ENCODE results near the gene DOCK6. TPM values are rescaled to one million over a fixed set of nuclear protein-coding genes. Genes with fewer than 3 reads are reported as not detected.

DOCK6 gene
- total RNA-seq, 1 experiment from 2014 or later: 19.4 TPM

DNA sequence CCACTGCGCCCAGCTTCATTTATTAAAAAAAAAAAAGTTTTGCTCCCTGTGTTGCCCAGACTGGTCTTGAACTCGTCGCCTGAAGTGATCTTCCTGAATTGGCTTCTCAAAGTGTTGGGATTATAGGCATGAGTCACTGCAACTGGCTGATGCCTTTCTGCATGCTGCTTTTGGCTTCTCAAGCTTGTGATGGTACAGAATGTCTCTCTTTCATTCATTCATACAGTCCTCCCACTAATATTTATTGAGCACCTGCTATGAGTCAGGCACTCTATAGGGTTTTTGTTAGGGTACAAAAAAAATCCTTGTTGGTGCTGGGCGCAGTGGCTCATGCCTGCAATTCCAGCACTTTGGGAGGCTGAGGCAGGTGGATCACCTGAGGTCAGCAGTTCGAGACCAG lies 42.6 kb upstream of the DOCK6 start:
- BruUV-seq (replicated peaks): no TSS peak
- POLR2A ChIA-PET: no interaction called here
- intact Hi-C loops (cut with micrococcal nuclease; ENCODE audit: unreplicated experiment) (no loop called here), in situ Hi-C loops (cut with HindIII; ENCODE audit: low pct_unique_long_range_greater_than_20kb, low sequenced_read_pairs) (loop anchor here (25.0 kb wide), 1 partner anchor 257 kb away; the partner anchor contains the start of gene ELOF1)
- no peaks in the 10 kb centered on the region for H3K4me1 ChIP-seq (ENCODE audit: control insufficient read depth, insufficient read depth, low read length)
- ATAC-seq: no peak
- no peaks in the 10 kb centered on the region for H3K27me3 ChIP-seq (ENCODE audit: control insufficient read depth, insufficient read depth, low read length)
- no peak overlapping the region for H3K27ac ChIP-seq (ENCODE audit: low read length)
- CTCF ChIA-PET: no interaction called here
- no peak for TF ChIP-seq POLR2AphosphoS5 (IDR thresholded peaks at IDR 0.05; ENCODE audit: low read depth, low read length)
- TF ChIP-seq, protein P1, sequence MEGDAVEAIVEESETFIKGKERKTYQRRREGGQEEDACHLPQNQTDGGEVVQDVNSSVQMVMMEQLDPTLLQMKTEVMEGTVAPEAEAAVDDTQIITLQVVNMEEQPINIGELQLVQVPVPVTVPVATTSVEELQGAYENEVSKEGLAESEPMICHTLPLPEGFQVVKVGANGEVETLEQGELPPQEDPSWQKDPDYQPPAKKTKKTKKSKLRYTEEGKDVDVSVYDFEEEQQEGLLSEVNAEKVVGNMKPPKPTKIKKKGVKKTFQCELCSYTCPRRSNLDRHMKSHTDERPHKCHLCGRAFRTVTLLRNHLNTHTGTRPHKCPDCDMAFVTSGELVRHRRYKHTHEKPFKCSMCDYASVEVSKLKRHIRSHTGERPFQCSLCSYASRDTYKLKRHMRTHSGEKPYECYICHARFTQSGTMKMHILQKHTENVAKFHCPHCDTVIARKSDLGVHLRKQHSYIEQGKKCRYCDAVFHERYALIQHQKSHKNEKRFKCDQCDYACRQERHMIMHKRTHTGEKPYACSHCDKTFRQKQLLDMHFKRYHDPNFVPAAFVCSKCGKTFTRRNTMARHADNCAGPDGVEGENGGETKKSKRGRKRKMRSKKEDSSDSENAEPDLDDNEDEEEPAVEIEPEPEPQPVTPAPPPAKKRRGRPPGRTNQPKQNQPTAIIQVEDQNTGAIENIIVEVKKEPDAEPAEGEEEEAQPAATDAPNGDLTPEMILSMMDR (IDR thresholded peaks at IDR 0.05): no peak
- no peak for TF ChIP-seq TCF7L2 (IDR thresholded peaks at IDR 0.05; ENCODE audit: low read depth, low read length)
- TF ChIP-seq, protein P2, sequence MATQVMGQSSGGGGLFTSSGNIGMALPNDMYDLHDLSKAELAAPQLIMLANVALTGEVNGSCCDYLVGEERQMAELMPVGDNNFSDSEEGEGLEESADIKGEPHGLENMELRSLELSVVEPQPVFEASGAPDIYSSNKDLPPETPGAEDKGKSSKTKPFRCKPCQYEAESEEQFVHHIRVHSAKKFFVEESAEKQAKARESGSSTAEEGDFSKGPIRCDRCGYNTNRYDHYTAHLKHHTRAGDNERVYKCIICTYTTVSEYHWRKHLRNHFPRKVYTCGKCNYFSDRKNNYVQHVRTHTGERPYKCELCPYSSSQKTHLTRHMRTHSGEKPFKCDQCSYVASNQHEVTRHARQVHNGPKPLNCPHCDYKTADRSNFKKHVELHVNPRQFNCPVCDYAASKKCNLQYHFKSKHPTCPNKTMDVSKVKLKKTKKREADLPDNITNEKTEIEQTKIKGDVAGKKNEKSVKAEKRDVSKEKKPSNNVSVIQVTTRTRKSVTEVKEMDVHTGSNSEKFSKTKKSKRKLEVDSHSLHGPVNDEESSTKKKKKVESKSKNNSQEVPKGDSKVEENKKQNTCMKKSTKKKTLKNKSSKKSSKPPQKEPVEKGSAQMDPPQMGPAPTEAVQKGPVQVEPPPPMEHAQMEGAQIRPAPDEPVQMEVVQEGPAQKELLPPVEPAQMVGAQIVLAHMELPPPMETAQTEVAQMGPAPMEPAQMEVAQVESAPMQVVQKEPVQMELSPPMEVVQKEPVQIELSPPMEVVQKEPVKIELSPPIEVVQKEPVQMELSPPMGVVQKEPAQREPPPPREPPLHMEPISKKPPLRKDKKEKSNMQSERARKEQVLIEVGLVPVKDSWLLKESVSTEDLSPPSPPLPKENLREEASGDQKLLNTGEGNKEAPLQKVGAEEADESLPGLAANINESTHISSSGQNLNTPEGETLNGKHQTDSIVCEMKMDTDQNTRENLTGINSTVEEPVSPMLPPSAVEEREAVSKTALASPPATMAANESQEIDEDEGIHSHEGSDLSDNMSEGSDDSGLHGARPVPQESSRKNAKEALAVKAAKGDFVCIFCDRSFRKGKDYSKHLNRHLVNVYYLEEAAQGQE (IDR thresholded peaks at IDR 0.05; ENCODE audit: insufficient read depth in 1 of 2, low read depth in 2 of 2, low read length in 1 of 2): no peak
- no peak for TF ChIP-seq SIN3A (IDR thresholded peaks at IDR 0.05; ENCODE audit: borderline replicate concordance, insufficient read depth, low read depth, low read length)
- H3K4me3 ChIP-seq (ENCODE audit: low read depth in 2 of 2, low read length in 2 of 2): no peak overlapping the region
- DNase-seq (ENCODE audit: low read depth, low spot score): no peak
- H3K36me3 ChIP-seq (ENCODE audit: control insufficient read depth, insufficient read depth, low read length): no peaks in the 10 kb centered on the region
- H3K9me3 ChIP-seq (ENCODE audit: control insufficient read depth, insufficient read depth, low read depth, low read length): no peaks in the 10 kb centered on the region

DNA sequence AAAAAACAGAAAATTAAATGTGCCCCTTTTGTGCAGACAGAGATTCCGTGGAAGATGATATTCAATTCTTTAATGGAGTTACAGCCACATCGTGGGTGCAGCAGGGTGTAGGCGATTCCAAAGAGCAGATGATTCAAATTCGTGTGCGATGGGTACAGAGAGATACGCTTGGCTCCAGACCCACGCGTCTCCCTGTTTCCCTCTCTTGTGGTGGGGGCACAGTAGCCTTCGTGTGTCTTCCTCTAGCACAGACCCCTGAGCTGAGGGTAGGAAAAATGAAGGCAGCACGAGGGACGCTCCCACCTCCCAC lies 38.4 kb upstream of the DOCK6 start:
- CTCF ChIA-PET: no interaction called here
- in situ Hi-C loops (cut with HindIII; ENCODE audit: low pct_unique_long_range_greater_than_20kb, low sequenced_read_pairs) (loop anchor here (25.0 kb wide), 1 partner anchor 262 kb away; the partner anchor contains the start of gene ELOF1), intact Hi-C loops (cut with micrococcal nuclease; ENCODE audit: unreplicated experiment) (no loop called here)
- TF ChIP-seq SIN3A (IDR thresholded peaks at IDR 0.05; ENCODE audit: borderline replicate concordance, insufficient read depth, low read depth, low read length) (no peak), TCF7L2 (IDR thresholded peaks at IDR 0.05; ENCODE audit: low read depth, low read length) (no peak), POLR2AphosphoS5 (IDR thresholded peaks at IDR 0.05; ENCODE audit: low read depth, low read length) (no peak)
- TF ChIP-seq, protein P2 (IDR thresholded peaks at IDR 0.05; ENCODE audit: insufficient read depth in 1 of 2, low read depth in 2 of 2, low read length in 1 of 2): no peak
- TF ChIP-seq, protein P1 (IDR thresholded peaks at IDR 0.05): no peak
- H3K4me1 ChIP-seq (ENCODE audit: control insufficient read depth, insufficient read depth, low read length): no peaks in the 10 kb centered on the region
- BruUV-seq (replicated peaks): no TSS peak
- no peak overlapping the region for H3K27ac ChIP-seq (ENCODE audit: low read length)
- ATAC-seq: no peak
- POLR2A ChIA-PET: no interaction called here
- H3K4me3 ChIP-seq (ENCODE audit: low read depth in 2 of 2, low read length in 2 of 2): no peak overlapping the region
- no peaks in the 10 kb centered on the region for H3K36me3 ChIP-seq (ENCODE audit: control insufficient read depth, insufficient read depth, low read length)
- H3K27me3 ChIP-seq (ENCODE audit: control insufficient read depth, insufficient read depth, low read length): no peaks in the 10 kb centered on the region
- no peak for DNase-seq (ENCODE audit: low read depth, low spot score)
- no peaks in the 10 kb centered on the region for H3K9me3 ChIP-seq (ENCODE audit: control insufficient read depth, insufficient read depth, low read depth, low read length)
